ENCODE data around the gene AIFM3. TPM values are rescaled to one million over a fixed set of nuclear protein-coding genes. Genes with fewer than 3 reads are reported as not detected.

Gene AIFM3
- total RNA-seq, 1 donor from 2014 or later = 2.4 TPM

GRCh38 chr22:20960609-20961008, 6.4 kb upstream of the AIFM3 start:
- FAIRE-seq (no peak), DNase-seq (ENCODE audit: low read depth) (no peak)
- H3K36me3 ChIP-seq (ENCODE audit: control insufficient read depth, insufficient read depth, low read length) = peaks cover 1% of the 10 kb centered on the region

DNA sequence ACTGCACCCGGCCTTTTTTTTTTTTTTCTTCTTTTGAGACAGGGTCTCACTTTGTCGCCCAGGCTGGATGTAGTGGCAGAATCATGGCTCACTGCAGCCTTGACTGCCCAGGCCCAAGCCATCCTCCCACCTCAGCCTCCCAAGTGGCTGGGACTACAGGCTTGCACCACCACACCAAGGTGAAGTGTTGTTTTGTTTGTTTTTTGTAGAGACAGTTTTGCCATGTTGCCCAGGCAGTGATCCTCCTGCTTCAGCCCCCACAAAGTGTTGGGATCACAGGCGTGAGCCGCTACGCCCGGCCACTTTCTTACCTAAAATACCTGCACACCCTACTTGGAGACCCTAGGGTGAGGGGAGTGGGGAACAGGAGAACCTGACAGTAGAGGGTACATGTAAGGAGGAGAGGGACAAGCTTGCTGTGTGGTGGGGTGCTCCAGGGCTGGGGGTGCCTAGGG, 4.5 kb upstream of the AIFM3 start:
- FAIRE-seq (no peak), DNase-seq (ENCODE audit: low read depth) (no peak)
- H3K4me3 ChIP-seq (ENCODE audit: low read depth, low read length) = no peak overlapping the region
- peaks cover 1% of the 10 kb centered on the region for H3K36me3 ChIP-seq (ENCODE audit: control insufficient read depth, insufficient read depth, low read length)
- no peak for TF ChIP-seq CTCF (IDR thresholded peaks at IDR 0.05; ENCODE audit: insufficient read depth, low read length, severe bottlenecking)
- no peaks in the 10 kb centered on the region for H3K27me3 ChIP-seq (ENCODE audit: control insufficient read depth, insufficient read depth, low read length)

More at GRCh38 chr22:20960609-20961008, 6.4 kb upstream of the AIFM3 start:
- Histone ChIP-seq H3K4me3 (ENCODE audit: low read depth, low read length) (no peak overlapping the region), H3K27me3 (ENCODE audit: control insufficient read depth, insufficient read depth, low read length) (no peaks in the 10 kb centered on the region)
- no peak for TF ChIP-seq CTCF (IDR thresholded peaks at IDR 0.05; ENCODE audit: insufficient read depth, low read length, severe bottlenecking)

DNA sequence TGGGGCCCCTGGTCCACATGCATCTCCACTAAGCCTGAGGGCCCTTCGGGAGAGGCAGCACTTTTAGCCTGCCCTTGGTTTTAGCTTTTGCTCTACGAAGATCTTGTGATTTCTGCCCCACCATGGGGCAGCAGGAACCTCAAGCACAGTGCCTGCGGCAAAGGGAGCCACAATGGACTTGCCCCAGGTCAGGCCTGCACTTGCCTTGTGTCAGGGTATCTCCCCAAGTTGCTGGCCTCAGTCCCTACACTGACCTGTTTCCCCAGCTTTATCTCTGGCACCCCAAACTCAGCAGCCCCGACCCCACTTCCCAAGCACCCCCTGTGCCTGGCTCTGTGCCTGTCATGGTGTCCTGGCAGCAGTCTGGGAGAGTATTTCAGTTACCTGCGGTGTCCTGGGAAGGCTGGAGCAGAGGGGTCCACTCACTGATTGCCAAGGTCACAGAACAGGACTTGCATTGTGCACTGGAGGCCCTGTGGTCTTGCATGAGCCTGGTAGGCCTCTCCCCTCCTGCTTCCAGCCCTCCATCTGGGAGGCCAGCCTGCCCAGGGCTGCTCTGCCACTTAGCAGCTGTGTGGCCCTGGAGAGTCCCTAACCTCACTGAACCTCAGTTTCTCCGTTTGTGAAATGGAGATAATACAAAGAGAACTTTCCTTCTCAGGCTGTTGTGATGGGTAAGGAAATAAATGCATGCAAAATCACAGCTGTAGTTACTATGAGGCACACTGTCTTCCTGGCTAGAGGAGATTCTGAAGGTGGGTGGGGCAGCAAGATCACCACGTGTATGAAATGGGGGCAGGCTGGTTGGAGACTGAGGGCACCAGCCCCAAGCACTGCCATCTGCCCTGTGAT, 3.6 kb upstream of the AIFM3 start:
- no peak for TF ChIP-seq CTCF (IDR thresholded peaks at IDR 0.05; ENCODE audit: insufficient read depth, low read length, severe bottlenecking)
- no peak for FAIRE-seq
- Histone ChIP-seq H3K4me3 (ENCODE audit: low read depth, low read length) (no peak overlapping the region), H3K27me3 (ENCODE audit: control insufficient read depth, insufficient read depth, low read length) (no peaks in the 10 kb centered on the region), H3K36me3 (ENCODE audit: control insufficient read depth, insufficient read depth, low read length) (peaks cover 1% of the 10 kb centered on the region)
- no peak for DNase-seq (ENCODE audit: low read depth)

DNA sequence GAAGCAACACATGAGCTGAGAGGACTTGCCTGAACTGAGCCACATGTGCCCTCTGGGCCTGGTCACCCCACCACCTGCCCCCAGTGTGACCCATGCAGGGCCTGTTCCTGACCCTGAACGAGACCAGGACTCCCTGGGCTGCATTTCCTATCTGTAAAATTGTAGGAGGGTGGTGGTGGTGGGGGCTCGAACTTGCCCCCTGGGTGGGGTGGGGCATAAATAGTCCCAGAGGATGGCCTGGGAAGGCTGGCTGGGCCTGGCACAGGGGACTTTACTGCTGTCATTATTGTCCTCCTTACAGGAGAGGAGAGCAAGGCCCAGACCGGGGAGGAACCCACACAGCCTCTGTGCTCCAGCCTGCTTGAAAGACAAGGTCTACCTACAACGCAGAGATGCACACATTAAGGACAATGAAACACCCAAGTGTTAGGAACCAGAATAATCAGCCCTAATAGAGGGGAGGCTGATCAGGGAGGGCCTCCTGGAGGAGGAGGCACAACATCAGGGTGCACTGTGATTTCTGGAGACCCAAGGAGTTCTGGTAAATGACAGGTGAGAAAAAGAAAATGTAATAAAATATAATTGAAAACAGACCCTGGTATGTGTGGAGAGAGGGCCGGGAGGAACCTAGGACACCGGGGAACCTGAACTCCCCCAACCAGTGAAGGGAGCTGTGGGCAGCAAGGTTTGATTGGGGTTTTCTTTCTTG, 2.8 kb upstream of the AIFM3 start:
- DNase-seq (ENCODE audit: low read depth) (no peak), FAIRE-seq (no peak)
- no peaks in the 10 kb centered on the region for H3K27me3 ChIP-seq (ENCODE audit: control insufficient read depth, insufficient read depth, low read length)
- no peak for TF ChIP-seq CTCF (IDR thresholded peaks at IDR 0.05; ENCODE audit: insufficient read depth, low read length, severe bottlenecking)
- peak overlapping the region; percentile 27 for H3K4me3 ChIP-seq (ENCODE audit: low read depth, low read length)
- H3K36me3 ChIP-seq (ENCODE audit: control insufficient read depth, insufficient read depth, low read length) = peaks cover 1% of the 10 kb centered on the region

- TF ChIP-seq CTCF (IDR thresholded peaks at IDR 0.05; ENCODE audit: insufficient read depth, low read length, severe bottlenecking) = no peak
- FAIRE-seq = no peak
- no peaks in the 10 kb centered on the region for H3K27me3 ChIP-seq (ENCODE audit: control insufficient read depth, insufficient read depth, low read length)
- peaks cover 1% of the 10 kb centered on the region for H3K36me3 ChIP-seq (ENCODE audit: control insufficient read depth, insufficient read depth, low read length)
- DNase-seq (ENCODE audit: low read depth) = no peak
- peak overlapping the region; percentile 27 for H3K4me3 ChIP-seq (ENCODE audit: low read depth, low read length)
Observed at GRCh38 chr22:20964799-20965103, 2.3 kb upstream of the AIFM3 start.
